GM12864 (cell line): ENCODE results near the gene EXOSC10.

Source experiments
- DNase-seq: peaks from one replicate; pipeline ENCODE4 v3.0.0-alpha.2; 2011; ENCODE audit warnings: low read depth
- H3K4me3 ChIP-seq: 2 replicates; pipeline ENCODE4 v1.5.1; 2011; ENCODE audit warnings: mild to moderate bottlenecking, low read depth, low read length, control low read depth
- CTCF ChIP-seq: IDR thresholded peaks from 2 replicates; pipeline ENCODE4 v1.5.1; 2011; ENCODE audit warnings: low read depth, mild to moderate bottlenecking, moderate library complexity, low read length, control low read depth, inconsistent platforms; ENCODE audit errors: missing control alignments

Gene EXOSC10

GRCh38 chr1:11142618-11143391 is 43.1 kb upstream of the EXOSC10 start:
- DNase-seq: no peak
- TF ChIP-seq CTCF: no peak
- H3K4me3 ChIP-seq: no peak overlapping the region

GRCh38 chr1:11138952-11139351 is 39.3 kb upstream of the EXOSC10 start:
- no peak for DNase-seq

GRCh38 chr1:11138029-11138428 is 38.4 kb upstream of the EXOSC10 start:
- DNase-seq: no peak
- no peak overlapping the region for H3K4me3 ChIP-seq
- TF ChIP-seq CTCF: no peak

More at GRCh38 chr1:11138952-11139351, 39.3 kb upstream of the EXOSC10 start:
- H3K4me3 ChIP-seq: no peak overlapping the region
- TF ChIP-seq CTCF: no peak

- no peak overlapping the region for H3K4me3 ChIP-seq
Measured at GRCh38 chr1:11134898-11135266, 35.2 kb upstream of the EXOSC10 start.

GRCh38 chr1:11134251-11134897 is 34.7 kb upstream of the EXOSC10 start:
- TF ChIP-seq CTCF: no peak
- no peak for DNase-seq
- H3K4me3 ChIP-seq: no peak overlapping the region

More at GRCh38 chr1:11134898-11135266, 35.2 kb upstream of the EXOSC10 start:
- no peak for DNase-seq
- no peak for TF ChIP-seq CTCF

GRCh38 chr1:11132563-11133293 is 33.1 kb upstream of the EXOSC10 start:
- TF ChIP-seq CTCF: no peak
- no peak for DNase-seq
- no peak overlapping the region for H3K4me3 ChIP-seq
